Measurements from ENCODE around the gene AP5Z1.

AP5Z1 gene

DNA sequence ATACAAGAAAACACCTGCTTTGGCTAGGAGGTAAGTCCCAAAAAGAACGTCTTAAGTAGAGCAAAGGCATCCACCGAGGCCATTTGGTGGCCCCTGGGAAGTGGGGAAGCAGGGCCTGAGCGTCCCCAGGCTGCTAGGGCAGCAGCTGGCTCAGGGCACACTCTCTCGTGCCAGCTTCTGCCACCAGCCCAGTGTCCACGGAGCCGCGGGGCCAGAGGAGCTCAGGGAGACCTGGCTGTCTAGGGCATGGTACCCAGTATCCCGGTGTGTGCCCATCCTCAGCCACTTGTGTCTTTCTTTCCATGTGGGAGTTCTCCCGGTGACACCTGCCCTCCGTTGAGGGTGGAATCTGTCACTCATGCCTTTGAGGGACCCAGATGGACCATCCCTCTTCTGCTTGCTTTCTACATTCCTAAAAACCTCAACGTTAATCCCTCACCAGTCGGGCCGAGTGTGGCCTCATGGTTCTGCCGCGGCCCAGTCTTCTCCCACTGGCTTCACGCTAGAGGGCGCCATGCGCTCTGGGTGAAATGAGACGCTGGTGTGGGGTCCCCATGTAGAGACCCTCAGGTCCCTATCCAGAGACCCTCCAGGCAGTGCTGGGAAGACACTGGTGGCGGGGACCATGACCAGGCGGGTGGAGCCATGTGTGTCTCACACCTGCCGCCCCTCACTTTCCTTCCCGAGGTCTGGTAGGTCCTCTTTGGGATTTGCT, 9.5 kb upstream of the AP5Z1 start:
- no peak overlapping the region for H3K4me3 ChIP-seq (replicated peaks; ENCODE audit: low read depth, low read length)
- TF ChIP-seq, protein P1, sequence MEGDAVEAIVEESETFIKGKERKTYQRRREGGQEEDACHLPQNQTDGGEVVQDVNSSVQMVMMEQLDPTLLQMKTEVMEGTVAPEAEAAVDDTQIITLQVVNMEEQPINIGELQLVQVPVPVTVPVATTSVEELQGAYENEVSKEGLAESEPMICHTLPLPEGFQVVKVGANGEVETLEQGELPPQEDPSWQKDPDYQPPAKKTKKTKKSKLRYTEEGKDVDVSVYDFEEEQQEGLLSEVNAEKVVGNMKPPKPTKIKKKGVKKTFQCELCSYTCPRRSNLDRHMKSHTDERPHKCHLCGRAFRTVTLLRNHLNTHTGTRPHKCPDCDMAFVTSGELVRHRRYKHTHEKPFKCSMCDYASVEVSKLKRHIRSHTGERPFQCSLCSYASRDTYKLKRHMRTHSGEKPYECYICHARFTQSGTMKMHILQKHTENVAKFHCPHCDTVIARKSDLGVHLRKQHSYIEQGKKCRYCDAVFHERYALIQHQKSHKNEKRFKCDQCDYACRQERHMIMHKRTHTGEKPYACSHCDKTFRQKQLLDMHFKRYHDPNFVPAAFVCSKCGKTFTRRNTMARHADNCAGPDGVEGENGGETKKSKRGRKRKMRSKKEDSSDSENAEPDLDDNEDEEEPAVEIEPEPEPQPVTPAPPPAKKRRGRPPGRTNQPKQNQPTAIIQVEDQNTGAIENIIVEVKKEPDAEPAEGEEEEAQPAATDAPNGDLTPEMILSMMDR (IDR thresholded peaks at IDR 0.05; ENCODE audit: low read length, missing control alignments) = peak; percentile 34
- DNase-seq (ENCODE audit: low read depth) = no peak

DNA sequence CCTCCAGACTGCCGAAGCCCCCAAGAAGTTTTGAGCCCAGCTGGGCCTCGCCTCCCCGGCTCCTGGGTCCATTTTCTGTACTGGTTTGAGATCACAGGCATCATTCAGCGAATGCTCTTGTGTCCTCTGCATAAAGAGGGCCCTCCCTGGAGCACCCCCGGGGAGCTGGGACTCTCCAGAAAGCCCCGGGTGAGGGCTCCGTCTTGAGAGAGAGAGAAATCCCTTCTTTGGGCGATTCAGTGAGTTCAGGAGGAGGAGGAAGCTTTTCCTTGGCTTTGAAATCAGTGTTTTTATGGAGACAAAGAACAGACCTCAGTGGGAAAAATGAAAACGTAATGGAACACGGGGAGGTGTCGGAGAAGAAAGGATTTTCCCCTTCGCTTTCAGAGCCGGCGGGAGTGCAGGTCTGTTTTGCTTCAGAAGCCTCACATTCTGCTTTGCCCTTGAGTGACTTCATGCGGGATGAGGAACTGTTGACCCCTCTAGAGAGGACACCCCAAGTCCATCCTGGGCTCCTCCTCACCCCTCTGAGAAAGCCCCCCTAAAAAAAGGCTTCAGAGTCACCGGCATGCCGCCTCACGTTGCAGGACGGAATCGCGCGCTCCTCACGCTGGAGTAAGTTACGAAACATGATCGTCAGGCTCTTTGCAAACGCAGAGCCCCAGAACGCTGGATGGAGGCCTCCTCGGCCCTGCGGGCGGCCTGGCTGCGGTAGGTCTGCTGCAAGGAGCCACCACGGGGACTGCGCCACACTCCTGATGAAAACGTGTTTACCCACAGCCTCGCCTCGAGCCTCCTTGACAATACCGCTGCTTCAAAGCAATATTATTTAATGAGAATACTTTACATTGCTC, 8.5 kb upstream of the AP5Z1 start:
- TF ChIP-seq, protein P1 (IDR thresholded peaks at IDR 0.05; ENCODE audit: low read length, missing control alignments) = no peak
- no peak overlapping the region for H3K4me3 ChIP-seq (replicated peaks; ENCODE audit: low read depth, low read length)
- DNase-seq (ENCODE audit: low read depth) = no peak

DNA sequence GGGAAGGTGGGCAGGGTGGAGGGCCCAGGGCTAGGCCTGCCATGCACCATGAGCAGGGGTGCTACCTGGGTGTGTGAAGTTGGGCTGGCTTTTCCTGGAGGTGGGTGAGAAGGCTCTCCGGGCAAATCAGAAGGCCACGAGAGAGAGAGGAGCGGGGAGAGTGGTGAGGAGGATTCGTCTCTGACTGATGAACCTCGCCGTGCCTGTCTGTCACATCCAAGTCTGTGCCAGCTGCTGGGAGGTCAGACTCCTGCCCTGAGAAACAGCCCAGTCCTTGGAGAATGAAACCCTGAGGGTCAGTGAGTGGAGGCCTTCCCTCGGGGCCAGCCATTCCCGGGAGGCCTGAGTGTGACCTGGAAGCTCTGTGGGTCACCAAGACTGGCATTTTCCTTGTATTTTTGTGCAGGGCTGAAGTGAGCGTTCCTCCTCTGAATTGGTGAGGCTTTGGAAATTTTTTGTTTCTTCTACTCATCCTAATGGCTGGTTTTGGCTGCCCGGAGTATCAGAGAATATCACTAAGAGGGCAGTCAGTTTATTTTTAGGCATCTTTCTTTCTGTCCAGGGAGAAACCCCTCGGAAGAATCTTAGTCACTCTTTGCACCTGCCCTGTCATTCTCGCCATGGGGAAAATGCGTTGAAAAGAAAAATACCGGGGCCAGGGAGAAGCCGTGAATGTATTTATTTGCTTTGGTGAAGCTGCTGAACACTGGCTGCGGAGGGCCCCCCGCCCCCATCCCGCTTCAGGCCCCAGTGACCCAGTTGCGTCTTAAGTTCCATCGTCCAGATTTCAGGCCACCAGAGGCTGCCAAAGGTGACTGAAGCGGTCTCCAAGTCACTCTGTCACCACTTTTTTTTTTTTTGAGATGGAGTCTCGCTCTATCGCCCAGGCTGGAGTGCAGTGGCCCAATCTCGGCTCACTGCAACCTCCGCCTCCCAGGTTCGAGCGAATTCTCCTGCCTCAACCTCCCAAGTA, 6.5 kb upstream of the AP5Z1 start:
- DNase-seq (ENCODE audit: low read depth) = no peak
- H3K4me3 ChIP-seq (replicated peaks; ENCODE audit: low read depth, low read length) = no peak overlapping the region
- TF ChIP-seq, protein P1 (IDR thresholded peaks at IDR 0.05; ENCODE audit: low read length, missing control alignments) = no peak

DNA sequence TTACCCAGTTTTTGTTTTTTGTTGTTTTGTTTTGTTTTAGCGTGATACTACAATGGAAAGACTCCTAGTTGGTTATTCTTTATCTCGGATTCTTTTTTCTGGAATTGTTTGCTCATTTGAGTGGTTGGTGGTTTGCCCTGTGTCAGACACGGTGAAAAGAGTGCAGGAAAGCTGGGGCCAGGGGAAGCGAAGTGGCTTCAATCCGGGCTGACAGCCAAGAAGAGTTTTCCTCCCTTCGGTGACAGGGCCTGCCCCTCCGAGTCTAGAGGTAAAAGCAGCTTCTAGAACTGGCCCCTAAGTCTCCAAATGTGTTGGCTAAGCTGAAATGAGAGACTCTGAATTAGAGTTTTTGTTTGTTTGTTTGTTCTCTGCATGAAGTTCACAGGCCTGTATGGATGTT, 5.7 kb upstream of the AP5Z1 start:
- TF ChIP-seq, protein P1 (IDR thresholded peaks at IDR 0.05; ENCODE audit: low read length, missing control alignments) = no peak
- no peak overlapping the region for H3K4me3 ChIP-seq (replicated peaks; ENCODE audit: low read depth, low read length)
- peak; percentile 59 for DNase-seq (ENCODE audit: low read depth)

DNA sequence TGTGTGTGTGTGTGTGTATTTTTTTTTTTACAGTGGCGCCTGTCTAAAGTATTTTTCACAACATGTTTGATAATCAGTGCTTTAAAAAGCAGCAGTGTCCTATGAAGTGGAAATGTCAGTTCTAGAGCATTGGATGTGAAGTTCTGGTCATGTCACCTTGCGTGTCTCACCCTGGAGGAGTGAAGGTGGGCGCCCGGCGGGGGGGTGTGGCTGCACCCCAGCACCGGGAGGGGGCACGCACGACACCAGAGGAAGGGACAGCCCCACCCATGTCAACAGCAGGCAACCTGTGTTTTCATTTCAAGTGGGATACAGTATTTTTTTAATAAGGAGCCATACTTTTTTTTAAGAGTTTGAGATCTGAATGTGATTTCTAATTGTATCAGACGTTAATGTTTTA, 4.5 kb upstream of the AP5Z1 start:
- H3K4me3 ChIP-seq (replicated peaks; ENCODE audit: low read depth, low read length) = no peak overlapping the region
- DNase-seq (ENCODE audit: low read depth) = no peak
- TF ChIP-seq, protein P1 (IDR thresholded peaks at IDR 0.05; ENCODE audit: low read length, missing control alignments) = no peak

DNA sequence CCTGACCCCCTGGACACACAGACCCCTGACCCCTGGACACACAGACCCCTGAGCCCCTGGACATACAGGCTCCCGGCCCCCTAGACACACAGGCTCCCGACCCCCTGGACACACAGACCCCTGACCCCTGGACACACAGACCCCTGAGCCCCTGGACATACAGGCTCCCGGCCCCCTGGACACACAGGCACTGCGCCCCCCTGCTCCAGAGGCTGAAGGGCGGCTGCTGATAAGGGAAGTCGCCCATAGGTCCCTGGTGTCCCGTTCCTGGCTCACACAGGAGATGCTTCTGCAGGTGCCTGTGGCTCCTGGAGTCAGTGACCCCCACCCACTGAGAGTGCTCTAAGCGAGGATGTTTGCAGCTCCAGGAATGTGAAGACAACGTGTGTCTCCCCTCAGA, 3.7 kb upstream of the AP5Z1 start:
- no peak for DNase-seq (ENCODE audit: low read depth)
- no peak overlapping the region for H3K4me3 ChIP-seq (replicated peaks; ENCODE audit: low read depth, low read length)
- TF ChIP-seq, protein P1 (IDR thresholded peaks at IDR 0.05; ENCODE audit: low read length, missing control alignments) = no peak
